SK-N-SH treated with all-trans-retinoic acid at 6 μM for 48 hours (cell line): ENCODE measurements around the gene SLC9B1.

Experiments
- ATAC-seq: fragments of 200-7000 bp; cut with Tn5 transposase; 3 replicates; pipeline ENCODE4 v1.9.1; 2020; ENCODE audit warnings: mild to moderate bottlenecking, moderate library complexity
- ARNTL ChIP-seq: fragments of 450-650 bp; formaldehyde crosslinking; IDR thresholded peaks from 2 replicates; pipeline ENCODE4 v1.5.0; 2020; ENCODE audit warnings: low read depth, mild to moderate bottlenecking, moderate library complexity, borderline replicate concordance
- BACH2 ChIP-seq: fragments of 250-450 bp; sonication (Bioruptor Pico); IDR thresholded peaks from 2 replicates; pipeline ENCODE4 v1.9.0; 2021; ENCODE audit warnings: mild to moderate bottlenecking, borderline replicate concordance
- CREB5 ChIP-seq: fragments of 250-450 bp; sonication (Bioruptor Pico); IDR thresholded peaks from 2 replicates; pipeline ENCODE4 v1.5.1; 2020; ENCODE audit warnings: low read depth, mild to moderate bottlenecking, moderate library complexity
- CSDC2 ChIP-seq: fragments of 250-450 bp; sonication (Bioruptor Pico); IDR thresholded peaks from 2 replicates; pipeline ENCODE4 v1.5.0; 2020; ENCODE audit warnings: mild to moderate bottlenecking, moderate library complexity
- ESRRG ChIP-seq: fragments of 250-450 bp; sonication (Bioruptor Pico); IDR thresholded peaks from 2 replicates; pipeline ENCODE4 v1.6.1; 2021; ENCODE audit warnings: mild to moderate bottlenecking
- GLIS3 ChIP-seq: fragments of 250-450 bp; sonication (Bioruptor Pico); IDR thresholded peaks from 2 replicates; pipeline ENCODE4 v1.5.0; 2020; ENCODE audit warnings: mild to moderate bottlenecking, moderate library complexity
- ISL1 ChIP-seq: fragments of 250-450 bp; sonication (Bioruptor Pico); IDR thresholded peaks from 2 replicates; pipeline ENCODE4 v2.1.2; 2022; ENCODE audit warnings: mild to moderate bottlenecking, moderate library complexity
- OSR1 ChIP-seq: fragments of 250-450 bp; sonication (Bioruptor Pico); IDR thresholded peaks from 2 replicates; pipeline ENCODE4 v1.8.0; 2022; ENCODE audit warnings: moderate library complexity, mild to moderate bottlenecking, inconsistent platforms
- PATZ1 ChIP-seq: fragments of 250-450 bp; sonication (Bioruptor Pico); IDR thresholded peaks from 2 replicates; pipeline ENCODE4 v1.8.0; 2020; ENCODE audit warnings: mild to moderate bottlenecking, moderate library complexity, borderline replicate concordance
- PPARA ChIP-seq: fragments of 250-450 bp; sonication (Bioruptor Pico); IDR thresholded peaks from 2 replicates; pipeline ENCODE4 v1.5.0; 2020; ENCODE audit warnings: mild to moderate bottlenecking, borderline replicate concordance
- SNAI2 ChIP-seq: fragments of 250-450 bp; sonication (Bioruptor Pico); IDR thresholded peaks from 2 replicates; pipeline ENCODE4 v1.5.0; 2020; ENCODE audit warnings: mild to moderate bottlenecking, moderate library complexity
- TCF4 ChIP-seq: fragments of 250-450 bp; sonication (Bioruptor Pico); IDR thresholded peaks from 2 replicates; pipeline ENCODE4 v1.8.0; 2021; ENCODE audit warnings: mild to moderate bottlenecking, moderate library complexity, borderline replicate concordance
- TOX ChIP-seq: fragments of 250-450 bp; sonication (Bioruptor Pico); IDR thresholded peaks from 2 replicates; pipeline ENCODE4 v1.8.0; 2021; ENCODE audit warnings: mild to moderate bottlenecking, moderate library complexity, borderline replicate concordance
- ZC3H10 ChIP-seq: fragments of 250-450 bp; sonication (Bioruptor Pico); IDR thresholded peaks from 2 replicates; pipeline ENCODE4 v1.5.1; 2021; ENCODE audit warnings: mild to moderate bottlenecking, moderate library complexity
- ZFP3 ChIP-seq: fragments of 250-450 bp; sonication (Bioruptor Pico); IDR thresholded peaks from 2 replicates; pipeline ENCODE4 v1.5.0; 2020; ENCODE audit warnings: mild to moderate bottlenecking, moderate library complexity
- ZFP30 ChIP-seq: fragments of 450-650 bp; formaldehyde crosslinking; IDR thresholded peaks from 2 replicates; pipeline ENCODE4 v1.5.0; 2022; ENCODE audit warnings: mild to moderate bottlenecking, moderate library complexity
- ZNF565 ChIP-seq: fragments of 450-650 bp; formaldehyde crosslinking; conservative IDR thresholded peaks from 2 replicates; pipeline ENCODE4 v1.5.0; 2020; ENCODE audit warnings: low read depth, mild to moderate bottlenecking, moderate library complexity
- ZNF70 ChIP-seq: fragments of 450-650 bp; formaldehyde crosslinking; IDR thresholded peaks from 2 replicates; pipeline ENCODE4 v1.5.0; 2020; ENCODE audit warnings: mild to moderate bottlenecking, moderate library complexity
- ZNF8 ChIP-seq: fragments of 450-650 bp; formaldehyde crosslinking; IDR thresholded peaks from 2 replicates; pipeline ENCODE4 v1.5.0; 2020; ENCODE audit warnings: mild to moderate bottlenecking, moderate library complexity
- TF ChIP-seq, protein P1 (sequence below): fragments of 250-450 bp; sonication (Bioruptor Pico); IDR thresholded peaks from 2 replicates; pipeline ENCODE4 v1.5.0; 2020; ENCODE audit warnings: mild to moderate bottlenecking, moderate library complexity
- TF ChIP-seq, protein P2 (sequence below): fragments of 250-450 bp; sonication (Bioruptor Pico); IDR thresholded peaks from 2 replicates; pipeline ENCODE4 v1.8.0; 2021; ENCODE audit warnings: low read depth, mild to moderate bottlenecking, moderate library complexity, borderline replicate concordance

SLC9B1 gene

GRCh38 chr4:103050736-103051436, 31.4 kb upstream of the SLC9B1 start (continued):
- TF ChIP-seq, protein P1, sequence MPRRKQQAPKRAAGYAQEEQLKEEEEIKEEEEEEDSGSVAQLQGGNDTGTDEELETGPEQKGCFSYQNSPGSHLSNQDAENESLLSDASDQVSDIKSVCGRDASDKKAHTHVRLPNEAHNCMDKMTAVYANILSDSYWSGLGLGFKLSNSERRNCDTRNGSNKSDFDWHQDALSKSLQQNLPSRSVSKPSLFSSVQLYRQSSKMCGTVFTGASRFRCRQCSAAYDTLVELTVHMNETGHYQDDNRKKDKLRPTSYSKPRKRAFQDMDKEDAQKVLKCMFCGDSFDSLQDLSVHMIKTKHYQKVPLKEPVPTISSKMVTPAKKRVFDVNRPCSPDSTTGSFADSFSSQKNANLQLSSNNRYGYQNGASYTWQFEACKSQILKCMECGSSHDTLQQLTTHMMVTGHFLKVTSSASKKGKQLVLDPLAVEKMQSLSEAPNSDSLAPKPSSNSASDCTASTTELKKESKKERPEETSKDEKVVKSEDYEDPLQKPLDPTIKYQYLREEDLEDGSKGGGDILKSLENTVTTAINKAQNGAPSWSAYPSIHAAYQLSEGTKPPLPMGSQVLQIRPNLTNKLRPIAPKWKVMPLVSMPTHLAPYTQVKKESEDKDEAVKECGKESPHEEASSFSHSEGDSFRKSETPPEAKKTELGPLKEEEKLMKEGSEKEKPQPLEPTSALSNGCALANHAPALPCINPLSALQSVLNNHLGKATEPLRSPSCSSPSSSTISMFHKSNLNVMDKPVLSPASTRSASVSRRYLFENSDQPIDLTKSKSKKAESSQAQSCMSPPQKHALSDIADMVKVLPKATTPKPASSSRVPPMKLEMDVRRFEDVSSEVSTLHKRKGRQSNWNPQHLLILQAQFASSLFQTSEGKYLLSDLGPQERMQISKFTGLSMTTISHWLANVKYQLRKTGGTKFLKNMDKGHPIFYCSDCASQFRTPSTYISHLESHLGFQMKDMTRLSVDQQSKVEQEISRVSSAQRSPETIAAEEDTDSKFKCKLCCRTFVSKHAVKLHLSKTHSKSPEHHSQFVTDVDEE (CRISPR knock-in tag), result no peak
- TF ChIP-seq, all 23 proteins: peak for 0

DNA sequence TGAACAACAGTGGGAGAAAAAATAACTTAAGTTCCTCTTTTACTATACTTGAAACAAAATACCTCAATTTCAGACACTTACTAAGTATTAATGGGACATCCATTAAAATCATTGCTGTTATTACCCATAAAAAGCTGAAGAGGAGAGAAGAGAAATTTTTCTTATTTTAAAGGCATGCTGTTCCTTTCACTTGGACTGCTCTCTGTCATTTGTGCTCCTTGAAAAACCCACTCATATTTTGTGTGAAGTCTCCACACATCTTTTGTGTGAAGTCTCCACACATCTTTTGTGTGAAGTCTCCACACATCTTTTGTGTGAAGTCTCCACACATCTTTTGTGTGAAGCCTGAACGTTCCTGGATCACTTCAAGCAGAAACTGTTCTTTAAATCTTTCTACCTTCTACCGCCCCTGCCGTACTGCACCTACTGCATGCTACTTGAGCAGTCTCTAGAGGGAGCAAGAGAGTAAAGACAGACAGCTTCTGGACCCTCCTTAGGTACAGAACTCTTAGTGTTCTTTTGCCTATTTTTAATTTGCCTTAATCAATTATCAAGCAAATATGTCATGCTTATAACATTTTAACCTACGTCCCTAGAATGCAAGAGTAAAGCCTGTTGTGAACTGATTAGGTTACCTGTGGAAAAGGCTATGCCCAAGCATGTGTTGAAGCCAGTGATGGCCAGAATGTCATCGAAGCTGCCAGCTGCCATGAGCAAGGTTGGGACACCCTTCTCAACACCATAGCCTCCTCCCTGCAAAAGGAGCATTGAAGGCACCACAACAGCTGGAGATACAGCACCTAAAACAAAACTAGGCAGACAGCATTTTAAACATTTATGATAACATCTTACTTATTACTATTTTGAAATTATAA, 27.1 kb upstream of the SLC9B1 start:
- TF ChIP-seq, protein P2, sequence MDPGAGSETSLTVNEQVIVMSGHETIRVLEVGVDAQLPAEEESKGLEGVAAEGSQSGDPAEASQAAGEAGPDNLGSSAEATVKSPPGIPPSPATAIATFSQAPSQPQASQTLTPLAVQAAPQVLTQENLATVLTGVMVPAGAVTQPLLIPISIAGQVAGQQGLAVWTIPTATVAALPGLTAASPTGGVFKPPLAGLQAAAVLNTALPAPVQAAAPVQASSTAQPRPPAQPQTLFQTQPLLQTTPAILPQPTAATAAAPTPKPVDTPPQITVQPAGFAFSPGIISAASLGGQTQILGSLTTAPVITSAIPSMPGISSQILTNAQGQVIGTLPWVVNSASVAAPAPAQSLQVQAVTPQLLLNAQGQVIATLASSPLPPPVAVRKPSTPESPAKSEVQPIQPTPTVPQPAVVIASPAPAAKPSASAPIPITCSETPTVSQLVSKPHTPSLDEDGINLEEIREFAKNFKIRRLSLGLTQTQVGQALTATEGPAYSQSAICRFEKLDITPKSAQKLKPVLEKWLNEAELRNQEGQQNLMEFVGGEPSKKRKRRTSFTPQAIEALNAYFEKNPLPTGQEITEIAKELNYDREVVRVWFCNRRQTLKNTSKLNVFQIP (CRISPR knock-in tag), result no peak
- no peak for TF ChIP-seq ZC3H10
- TF ChIP-seq GLIS3 (CRISPR knock-in tag), result no peak
- no peak for TF ChIP-seq OSR1 (CRISPR knock-in tag)
- no peak for TF ChIP-seq ZNF8
- no peak for TF ChIP-seq ZFP3 (CRISPR knock-in tag)
- TF ChIP-seq PATZ1 (CRISPR knock-in tag), result no peak
- TF ChIP-seq SNAI2 (CRISPR knock-in tag), result no peak
- TF ChIP-seq CSDC2 (CRISPR knock-in tag), result no peak
- no peak for TF ChIP-seq TOX (CRISPR knock-in tag)

DNA sequence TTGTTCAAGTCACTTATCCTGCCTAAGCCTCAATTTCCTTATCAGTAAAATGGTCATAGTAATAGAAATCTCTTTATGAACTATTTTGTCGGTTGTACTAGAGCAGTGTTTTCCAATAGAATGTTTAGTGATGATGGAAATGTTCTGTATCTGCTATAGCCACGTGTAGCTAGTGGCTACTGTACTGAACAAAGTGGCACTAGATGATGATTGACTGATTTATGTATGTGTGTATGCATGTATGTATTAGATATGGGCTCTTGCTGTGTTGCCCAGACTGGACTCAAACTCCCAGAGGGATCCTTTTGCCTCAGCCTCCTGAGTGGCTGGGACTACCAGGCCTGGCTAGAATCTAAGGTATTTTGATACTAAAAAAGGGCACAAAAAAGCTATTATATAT, 24.7 kb upstream of the SLC9B1 start:
- no peak for ATAC-seq
- TF ChIP-seq, protein P1 (CRISPR knock-in tag), result no peak
- TF ChIP-seq PPARA (no peak), TCF4 (CRISPR knock-in tag) (no peak), ZNF8 (no peak), BACH2 (CRISPR knock-in tag) (no peak), ZFP30 (CRISPR knock-in tag) (no peak), GLIS3 (CRISPR knock-in tag) (no peak), OSR1 (CRISPR knock-in tag) (no peak), ISL1 (no peak), ZC3H10 (no peak), ESRRG (no peak), TOX (CRISPR knock-in tag) (no peak), ZNF565 (CRISPR knock-in tag) (no peak), ARNTL (CRISPR knock-in tag) (no peak), CREB5 (no peak), PATZ1 (CRISPR knock-in tag) (no peak), SNAI2 (CRISPR knock-in tag) (no peak), ZNF70 (CRISPR knock-in tag) (no peak)
- TF ChIP-seq, protein P2 (CRISPR knock-in tag), result no peak

More for the DNA sequence above, 27.1 kb upstream of the SLC9B1 start:
- ATAC-seq, result peak; percentile 96
